Fibroblast of mammary gland (primary cell): Measurements from ENCODE around the gene DYNC1I1.

Source experiments
- DNase-seq: peaks from one replicate; pipeline ENCODE4 v3.0.0-alpha.2; 2010; ENCODE audit warnings: low read depth
- H3K4me3 ChIP-seq: 2 replicates; pipeline ENCODE4 v1.5.1; 2011; ENCODE audit warnings: low read depth, mild to moderate bottlenecking, low read length, moderate library complexity; ENCODE audit not compliant: control insufficient read depth
- CTCF ChIP-seq: conservative IDR thresholded peaks from 2 replicates; pipeline ENCODE4 v1.5.1; 2011; ENCODE audit warnings: low read depth, low read length, inconsistent platforms; ENCODE audit not compliant: control insufficient read depth, insufficient read depth

Gene DYNC1I1

GRCh38 chr7:96059075-96059474, 286.7 kb downstream of the DYNC1I1 start:
- no peak overlapping the region for H3K4me3 ChIP-seq
- TF ChIP-seq CTCF: no peak
- no peak for DNase-seq

- TF ChIP-seq CTCF: no peak
- DNase-seq: peak; percentile 2
- no peak overlapping the region for H3K4me3 ChIP-seq
Observed at GRCh38 chr7:96061009-96061408, 288.7 kb downstream of the DYNC1I1 start.

GRCh38 chr7:96061844-96062243, 289.5 kb downstream of the DYNC1I1 start:
- DNase-seq: peak; percentile 15
- TF ChIP-seq CTCF: no peak
- no peak overlapping the region for H3K4me3 ChIP-seq

GRCh38 chr7:96067321-96067720, 295.0 kb downstream of the DYNC1I1 start:
- TF ChIP-seq CTCF: no peak
- no peak for DNase-seq
- no peak overlapping the region for H3K4me3 ChIP-seq

GRCh38 chr7:96069401-96069800, 297.0 kb downstream of the DYNC1I1 start:
- no peak for TF ChIP-seq CTCF
- no peak for DNase-seq
- H3K4me3 ChIP-seq: no peak overlapping the region

- no peak for TF ChIP-seq CTCF
- H3K4me3 ChIP-seq: no peak overlapping the region
- DNase-seq: no peak
Observed at GRCh38 chr7:96074871-96075270, 302.5 kb downstream of the DYNC1I1 start.
